Measurements from ENCODE around the gene PLEKHB1. TPM values are rescaled to one million over a fixed set of nuclear protein-coding genes. Genes with fewer than 3 reads are reported as not detected.
"Not testable (repeated sequence)": the region's sequence is repeated elsewhere in the genome, so short reads cannot be mapped to it uniquely, and the experiment has no call there.

The PLEKHB1 gene
- polyA plus RNA-seq, 3 donors, result 1.1 to 5.7 (median 2.5) TPM

DNA sequence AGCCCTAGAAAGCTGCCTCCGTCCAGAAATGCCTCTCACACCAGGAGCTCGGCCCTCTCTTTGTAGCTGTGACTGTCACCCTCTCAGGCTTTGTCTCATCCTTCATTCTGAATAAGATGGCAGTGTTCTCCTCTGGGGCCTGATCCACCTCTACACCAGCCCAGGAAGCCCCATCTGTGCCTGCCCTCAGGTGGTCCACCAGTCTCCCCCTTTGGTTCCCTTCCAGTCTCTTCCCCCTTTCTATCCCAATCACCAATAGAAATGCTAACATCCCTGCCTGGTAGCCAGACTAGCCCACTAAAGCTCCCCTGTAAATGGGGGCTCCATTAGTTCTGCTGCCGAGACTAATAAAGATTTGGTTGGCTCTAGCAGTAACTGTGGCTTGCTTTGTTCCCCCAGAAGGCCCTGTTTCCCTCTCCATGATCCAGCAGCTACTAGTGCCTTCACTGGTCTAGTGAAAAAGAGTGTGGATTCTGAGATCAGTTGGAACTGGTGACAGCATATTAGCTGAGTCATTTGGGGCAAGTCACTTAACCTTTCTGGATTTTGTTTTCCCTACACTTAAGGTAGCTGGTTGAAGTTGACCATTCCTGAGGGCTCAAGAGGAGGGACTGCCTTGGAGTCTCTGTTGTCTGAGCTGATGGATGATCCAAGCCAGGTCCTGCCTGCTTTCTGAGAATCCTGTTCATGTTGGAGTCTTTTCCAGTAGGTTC is 16.2 kb downstream of the PLEKHB1 start:
- WGBS, 3 donors, result 76 to 95% (median 87%) methylated on average over 3 of the region's 3 CpGs
- no peak overlapping the region for H3K27ac ChIP-seq (ENCODE audit: low read depth, low read length)

DNA sequence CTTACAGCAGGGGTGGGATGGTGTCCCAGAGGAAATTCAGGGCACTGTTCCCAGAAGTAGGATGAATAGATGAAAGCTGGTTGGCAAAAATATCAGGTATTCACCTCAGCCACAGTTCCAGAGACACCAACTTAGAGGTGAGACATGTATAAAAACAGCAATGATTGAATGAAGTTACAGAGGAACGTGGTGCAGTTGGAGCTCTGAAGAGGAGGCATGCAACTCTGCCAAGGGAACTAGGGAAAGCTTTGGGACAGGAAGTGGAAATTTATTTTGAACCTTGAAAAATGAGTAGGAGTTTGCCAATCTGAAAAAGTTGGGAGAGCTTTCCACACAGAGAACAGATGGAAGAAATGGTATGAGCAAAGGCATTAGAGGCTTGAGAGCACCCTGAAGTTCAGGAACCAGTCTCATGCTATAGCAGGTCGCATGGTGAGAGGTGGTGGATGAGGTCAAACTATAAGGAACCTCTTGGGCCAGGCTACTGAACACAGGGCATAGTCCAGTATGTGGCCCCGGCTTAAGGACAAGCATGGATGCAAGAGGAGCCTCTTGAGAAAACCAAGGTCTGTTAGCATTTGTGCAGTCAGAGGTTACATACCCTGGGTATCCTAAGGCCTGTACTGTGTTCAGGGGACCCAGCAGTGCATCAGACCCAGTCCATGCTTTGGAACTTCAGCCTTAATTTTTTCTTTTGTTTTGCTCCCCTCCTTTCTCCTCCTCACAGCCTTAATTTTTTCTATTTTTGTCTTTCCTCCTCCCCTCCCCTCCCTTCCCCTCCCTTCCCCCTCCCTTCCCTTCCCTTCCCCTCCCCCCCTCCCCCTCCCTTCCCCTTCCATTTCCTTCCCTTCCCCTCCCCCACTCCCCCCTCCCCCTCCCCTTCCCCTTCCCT is 17.5 kb downstream of the PLEKHB1 start:
- H3K27ac ChIP-seq (ENCODE audit: low read depth, low read length), result no peak overlapping the region
- 71 to 80% (median 71%) methylated on average over 3 of the region's 3 CpGs for WGBS, 3 donors

GRCh38 chr11:73664877-73665276 is 18.5 kb downstream of the PLEKHB1 start:
- no peak overlapping the region for H3K27ac ChIP-seq (ENCODE audit: low read depth, low read length)

GRCh38 chr11:73667891-73668290 is 21.5 kb downstream of the PLEKHB1 start:
- H3K27ac ChIP-seq (ENCODE audit: low read depth, low read length), result no peak overlapping the region
- WGBS, 3 donors, result 83 to 88% (median 86%) methylated on average over 1 of the region's 1 CpG

GRCh38 chr11:73670808-73671207 is 24.4 kb downstream of the PLEKHB1 start:
- H3K27ac ChIP-seq (ENCODE audit: low read depth, low read length), result no peak overlapping the region
- WGBS, 3 donors, result 81 to 94% (median 94%) methylated on average over 3 of the region's 3 CpGs

GRCh38 chr11:73671701-73672100 is 25.3 kb downstream of the PLEKHB1 start:
- H3K27ac ChIP-seq (ENCODE audit: low read depth, low read length), result no peak overlapping the region
- 91 to 98% (median 95%) methylated on average over 6 of the region's 6 CpGs for WGBS, 3 donors

DNA sequence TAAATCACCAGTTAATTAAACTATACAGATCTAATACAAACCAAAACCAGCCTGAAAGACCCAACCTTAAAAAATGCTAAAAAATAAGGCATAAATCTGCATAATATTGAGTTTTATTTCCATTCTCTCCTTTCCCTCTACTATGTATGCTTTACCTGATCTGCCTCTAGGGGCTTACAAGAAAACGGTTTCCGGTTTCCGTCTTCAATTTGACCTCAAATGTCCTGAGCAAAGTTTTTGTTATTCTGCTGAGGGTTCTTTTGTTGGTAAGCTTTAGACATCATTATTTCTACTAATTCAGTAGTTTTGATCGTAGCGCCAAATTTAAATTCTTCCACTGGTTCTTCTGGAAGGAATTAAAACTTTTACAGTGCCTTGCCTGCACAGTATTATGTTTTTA is 30.2 kb downstream of the PLEKHB1 start:
- 84 to 94% (median 86%) methylated on average over 5 of the region's 5 CpGs for WGBS, 3 donors

GRCh38 chr11:73680687-73681086 is 34.3 kb downstream of the PLEKHB1 start:
- 29 to 73% (median 67%) methylated on average over 2 of the region's 2 CpGs for WGBS, 3 donors
- H3K27ac ChIP-seq (ENCODE audit: low read depth, low read length), result no peak overlapping the region

More for the DNA sequence above, 30.2 kb downstream of the PLEKHB1 start:
- H3K27ac ChIP-seq (ENCODE audit: low read depth, low read length), result not testable (repeated sequence)

DNA sequence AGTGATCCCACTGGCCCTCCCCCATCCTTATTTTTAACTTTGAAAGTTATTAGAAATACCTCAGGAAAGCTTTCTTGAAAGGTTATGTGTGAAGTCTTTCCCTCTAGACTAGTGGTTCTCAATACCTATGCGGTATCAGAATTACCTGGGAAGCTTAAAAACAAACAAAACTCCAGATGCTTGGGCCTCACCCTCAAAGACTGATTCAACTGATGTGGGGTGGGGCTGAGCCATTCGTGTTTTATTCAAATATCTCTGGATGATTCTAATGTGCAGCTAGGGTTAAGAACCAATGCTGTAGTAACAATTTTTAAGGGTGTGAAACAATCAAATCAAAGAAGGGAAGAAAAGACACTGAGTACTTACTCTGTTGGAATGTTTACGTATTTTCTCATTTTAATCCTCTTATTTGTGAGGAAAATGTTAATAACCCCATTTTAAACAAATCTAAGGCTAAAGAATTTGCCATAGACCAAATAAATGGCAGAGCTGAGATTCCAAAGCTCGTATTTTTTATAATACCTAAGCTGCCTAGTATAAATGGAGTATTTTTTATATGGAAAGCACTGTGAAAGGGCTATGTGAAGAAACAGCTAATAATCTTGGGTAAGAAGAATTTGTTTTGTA is 47.6 kb downstream of the PLEKHB1 start:
- H3K27ac ChIP-seq (ENCODE audit: low read depth, low read length), result no peak overlapping the region
- 89 to 96% (median 95%) methylated on average over 4 of the region's 4 CpGs for WGBS, 3 donors

- WGBS, 3 donors, result 93 to 100% (median 95%) methylated on average over 1 of the region's 1 CpG
- H3K27ac ChIP-seq (ENCODE audit: low read depth, low read length), result no peak overlapping the region
Measured at GRCh38 chr11:73705053-73705452, 58.7 kb downstream of the PLEKHB1 start.

DNA sequence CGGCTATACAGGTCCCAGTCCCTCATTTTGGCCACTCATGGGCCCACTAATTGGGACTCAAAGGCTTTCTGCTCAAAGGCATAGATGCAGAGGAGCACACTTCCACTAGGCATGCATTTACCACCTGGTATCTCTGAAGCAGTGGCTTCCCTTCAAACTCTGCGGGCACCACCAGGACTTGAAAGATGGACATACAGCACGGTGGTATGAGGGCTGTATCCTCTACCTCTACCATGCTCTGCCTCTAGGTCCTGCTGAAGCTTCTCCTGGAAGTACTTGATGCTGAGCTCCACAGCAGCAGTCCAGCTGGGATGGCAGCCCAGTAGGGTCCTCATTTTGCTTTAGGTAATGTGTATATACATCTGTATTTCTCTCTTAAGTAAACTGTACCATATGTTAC is 64.6 kb downstream of the PLEKHB1 start:
- WGBS, 3 donors, result 92 to 100% (median 94%) methylated on average over 3 of the region's 3 CpGs
- H3K27ac ChIP-seq (ENCODE audit: low read depth, low read length), result no peak overlapping the region

Other genes with a start within 250 kb of the PLEKHB1 start
- 10 to 100 TPM in 2 of 3 donors, 1 to 10 TPM in 1; 6.8 to 11.1 (median 10.0) TPM for gene FAM168A, start 48.5 kb upstream of the PLEKHB1 start, polyA plus RNA-seq
- gene RAB6A, start 114.5 kb downstream of the PLEKHB1 start, polyA plus RNA-seq, result 10 to 100 TPM; 28.9 to 80.1 (median 48.1) TPM
- gene MRPL48, start 141.3 kb downstream of the PLEKHB1 start, polyA plus RNA-seq, result 10 to 100 TPM; 18.0 to 42.7 (median 22.1) TPM
- gene COA4, start 230.3 kb downstream of the PLEKHB1 start, polyA plus RNA-seq, result 10 to 100 TPM; 41.5 to 79.7 (median 61.9) TPM
- gene PAAF1, start 230.4 kb downstream of the PLEKHB1 start, polyA plus RNA-seq, result 10 to 100 TPM; 10.7 to 12.4 (median 11.1) TPM

Measured in adipose tissue (tissue), 3 donors.